ENCODE data around the gene KPNA4.

DNA sequence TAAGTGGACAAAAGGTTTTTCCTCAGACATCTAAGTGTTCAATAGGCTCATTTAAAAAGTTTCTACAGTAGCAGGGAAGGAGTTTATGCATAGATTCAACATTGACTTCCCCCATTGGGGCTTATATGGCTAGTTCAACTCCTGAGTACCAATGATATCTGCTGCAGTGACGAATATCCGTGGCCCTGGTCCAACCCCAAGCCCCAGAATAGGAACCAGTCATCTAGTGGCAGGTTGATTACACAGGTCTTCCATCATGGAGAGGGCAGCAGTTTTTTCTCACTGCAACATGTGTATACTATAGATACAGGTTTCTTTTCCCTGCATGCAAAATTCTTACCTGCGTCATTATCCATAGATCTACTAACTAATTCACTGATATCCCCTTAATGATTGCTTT is 45.8 kb upstream of the KPNA4 start:
- TF ChIP-seq POLR2A (IDR thresholded peaks at IDR 0.05) (no peak), CTCF (IDR thresholded peaks at IDR 0.05) (no peak)
